HCT116 (cell line): ENCODE results near the gene CLIP4. TPM values are rescaled to one million over a fixed set of nuclear protein-coding genes. Genes with fewer than 3 reads are reported as not detected.

ENCODE experiments used
- ATAC-seq: fragments of 200-7000 bp; cut with Tn5 transposase; 2 replicates; pipeline ENCODE4 v1.9.1; 2020; ENCODE audit warnings: mild to moderate bottlenecking, moderate library complexity
- BruUV-seq: library from RNA; stranded (reverse); fragments of 400-500 nt; replicated peaks from 2 replicates; lab custom pipeline; 2021; lab: Mats Ljungman, UMichigan
- CTCF ChIA-PET: fragments of 300-600 bp; sonication (Branson Sonifier 250); formaldehyde crosslinking; loops from one replicate; lab custom pipeline; 2021; ENCODE audit warnings: antibody characterized with exemption; lab: Charles Lee
- POLR2A ChIA-PET: fragments of 300-600, 350-600 bp; sonication (Branson Sonifier 250); formaldehyde crosslinking; loops from one replicate; lab custom pipeline; 2021; ENCODE audit warnings: antibody characterized with exemption; lab: Charles Lee
- RAD21 ChIA-PET, 2 experiments: fragments of 300-600 bp; sonication (Branson Sonifier 250); formaldehyde crosslinking; loops; one replicate each; lab custom pipeline; 2023; ENCODE audit warnings: low total read pairs in 2 of 2; ENCODE audit not compliant: uncharacterized antibody in 2 of 2, unreplicated experiment in 2 of 2, low non-redundant PET in 1 of 2; lab: Charles Lee
- DNase-seq: peaks from one replicate; pipeline ENCODE4 v3.0.0-alpha.2; 2010; ENCODE audit warnings: low read depth, low spot score
- H2AFZ ChIP-seq: fragments of 200-600 bp; shearing (Covaris generic), sonication (generic); 2 replicates; pipeline ENCODE4 v1.6.1; 2017; ENCODE audit warnings: low read depth, mixed run types, mixed read lengths, antibody characterized with exemption, low read length; ENCODE audit not compliant: poor library complexity, severe bottlenecking
- H3K27ac ChIP-seq: 2 replicates; pipeline ENCODE4 v1.5.1; 2012; ENCODE audit warnings: low read depth, low read length
- H3K27me3 ChIP-seq: fragments of 200-600 bp; sonication (generic); 2 replicates; pipeline ENCODE4 v1.6.1; 2016; ENCODE audit warnings: mixed run types, low read length, mixed read lengths; ENCODE audit not compliant: insufficient read depth
- H3K36me3 ChIP-seq, 2 experiments: fragments of 200-500 bp in 1 of 2; fragments of 200-600 bp in 1 of 2; sonication (Bioruptor generic) in 1 of 2; sonication (generic) in 1 of 2; 2 replicates each; pipeline versions ENCODE4 v1.5.1 to v1.6.1; 2014 to 2016; ENCODE audit warnings: low read length in 2 of 2, inconsistent platforms in 1 of 2, mixed read lengths in 1 of 2, mixed run types in 1 of 2; ENCODE audit not compliant: insufficient read depth in 2 of 2, control insufficient read depth in 1 of 2
- H3K4me1 ChIP-seq, 2 experiments: fragments of 200-600 bp in 1 of 2; sonication (generic) in 1 of 2; 2 replicates each; pipeline versions ENCODE4 v1.5.1 to v1.6.1; 2012 to 2017; ENCODE audit warnings: low read length in 2 of 2, inconsistent platforms in 1 of 2, mild to moderate bottlenecking in 1 of 2, mixed read lengths in 1 of 2, mixed run types in 1 of 2, moderate library complexity in 1 of 2; ENCODE audit not compliant: insufficient read depth in 2 of 2, control insufficient read depth in 1 of 2
- H3K4me2 ChIP-seq: fragments of 200-600 bp; sonication (generic); 2 replicates; pipeline ENCODE4 v1.6.1; 2017; ENCODE audit warnings: mixed run types, low read length, mixed read lengths
- H3K4me3 ChIP-seq, 2 experiments: fragments of 200-600 bp in 1 of 2; sonication (generic) in 1 of 2; replicated peaks in 1 of 2; 2 replicates each; pipeline ENCODE4 v1.5.1; 2011 to 2016; ENCODE audit warnings: low read length in 2 of 2, control low read depth in 1 of 2, low read depth in 1 of 2, mild to moderate bottlenecking in 1 of 2, mixed read lengths in 1 of 2, mixed run types in 1 of 2
- H3K79me2 ChIP-seq: fragments of 200-600 bp; sonication (generic); 2 replicates; pipeline ENCODE4 v1.6.1; 2017; ENCODE audit warnings: mild to moderate bottlenecking, mixed run types, low read length, moderate library complexity, mixed read lengths; ENCODE audit not compliant: insufficient read depth
- H3K9ac ChIP-seq: fragments of 200-600 bp; sonication (generic); 2 replicates; pipeline ENCODE4 v1.6.1; 2016; ENCODE audit warnings: low read length, mixed read lengths
- H3K9me2 ChIP-seq: fragments of 200-600 bp; sonication (generic), shearing (Covaris generic); 2 replicates; pipeline ENCODE4 v1.6.1; 2017; ENCODE audit warnings: mixed run types, mild to moderate bottlenecking, moderate library complexity; ENCODE audit not compliant: insufficient read depth
- H3K9me3 ChIP-seq, 2 experiments: fragments of 200-500 bp in 1 of 2; fragments of 200-600 bp in 1 of 2; sonication (Bioruptor generic) in 1 of 2; sonication (generic) in 1 of 2; 2 replicates each; pipeline ENCODE4 v1.6.1; 2014 to 2017; ENCODE audit warnings: low read length in 2 of 2, mixed read lengths in 2 of 2, inconsistent platforms in 1 of 2, low read depth in 1 of 2, mild to moderate bottlenecking in 1 of 2, mixed run types in 1 of 2, moderate library complexity in 1 of 2; ENCODE audit not compliant: control insufficient read depth in 1 of 2, insufficient read depth in 1 of 2
- H4K20me1 ChIP-seq: fragments of 200-600 bp; sonication (generic), shearing (Covaris generic); 2 replicates; pipeline ENCODE4 v1.6.1; 2017; ENCODE audit warnings: mixed run types, mild to moderate bottlenecking, moderate library complexity; ENCODE audit not compliant: insufficient read depth
- CTCF ChIP-seq, 3 experiments: fragments of 200-600 bp in 1 of 3; sonication (generic) in 1 of 3; IDR thresholded peaks in 2 of 3; conservative IDR thresholded peaks in 1 of 3; 2 replicates each; pipeline ENCODE4 v1.5.1; 2012 to 2017; ENCODE audit warnings: low read depth in 2 of 3, low read length in 2 of 3, antibody characterized with exemption in 1 of 3, borderline replicate concordance in 1 of 3, control low read depth in 1 of 3, mild to moderate bottlenecking in 1 of 3, mixed read lengths in 1 of 3, mixed run types in 1 of 3, moderate library complexity in 1 of 3; ENCODE audit not compliant: insufficient read depth in 1 of 3
- ELF1 ChIP-seq: IDR thresholded peaks from 2 replicates; pipeline ENCODE4 v1.6.1; 2012; ENCODE audit warnings: low read depth, borderline replicate concordance
- JUND ChIP-seq: IDR thresholded peaks from 2 replicates; pipeline ENCODE4 v1.6.1; 2012
- POLR2A ChIP-seq: IDR thresholded peaks from 2 replicates; pipeline ENCODE4 v1.7.0; 2011; ENCODE audit warnings: borderline replicate concordance; ENCODE audit not compliant: insufficient read depth, insufficient read length; ENCODE audit errors: extremely low read depth
- POLR2AphosphoS5 ChIP-seq: IDR thresholded peaks from 2 replicates; pipeline ENCODE4 v1.6.1; 2011; ENCODE audit warnings: mild to moderate bottlenecking, low read depth, low read length, moderate library complexity
- RAD21 ChIP-seq: IDR thresholded peaks from 2 replicates; pipeline ENCODE4 v1.6.1; 2012; ENCODE audit warnings: low read depth, mild to moderate bottlenecking
- SRF ChIP-seq: IDR thresholded peaks from 2 replicates; pipeline ENCODE4 v1.6.1; 2012; ENCODE audit warnings: low read depth
- TCF7L2 ChIP-seq: IDR thresholded peaks from 2 replicates; pipeline ENCODE4 v1.7.0; 2011; ENCODE audit warnings: borderline replicate concordance, inconsistent platforms; ENCODE audit not compliant: insufficient read depth, insufficient read length; ENCODE audit errors: extremely low read depth
- YY1 ChIP-seq: IDR thresholded peaks from 2 replicates; pipeline ENCODE4 v1.6.1; 2011; ENCODE audit warnings: low read length, low read depth, moderate library complexity, mild to moderate bottlenecking; ENCODE audit not compliant: insufficient replicate concordance; ENCODE audit errors: extremely low read depth
- ZNF274 ChIP-seq: fragments of 200-500 bp; sonication (Bioruptor generic); IDR thresholded peaks from 2 replicates; pipeline ENCODE4 v1.6.1; 2014; ENCODE audit warnings: mild to moderate bottlenecking, low read depth, low read length, inconsistent platforms
- intact Hi-C: fragments of 100-400 bp; cut with micrococcal nuclease; formaldehyde crosslinking; loops from 2 replicates; pipeline ENCODE4 v1.10.0; 2022
- total RNA-seq: library from RNA; stranded (reverse); gene quantifications from one replicate; pipeline ENCODE4 v1.2.1, GENCODE V29; 2021; ENCODE audit not compliant: unreplicated experiment
- TF ChIP-seq, protein P1 (sequence below): IDR thresholded peaks from 2 replicates; pipeline ENCODE4 v1.6.1; 2011; ENCODE audit warnings: mild to moderate bottlenecking, low read length, moderate library complexity; ENCODE audit not compliant: insufficient replicate concordance; ENCODE audit errors: extremely low read depth
- TF ChIP-seq, protein P2 (sequence below): IDR thresholded peaks from 2 replicates; pipeline ENCODE4 v1.6.1; 2012; ENCODE audit warnings: low read depth

CLIP4 gene
- total RNA-seq, 1 experiment from 2014 or later = 27.8 TPM

DNA sequence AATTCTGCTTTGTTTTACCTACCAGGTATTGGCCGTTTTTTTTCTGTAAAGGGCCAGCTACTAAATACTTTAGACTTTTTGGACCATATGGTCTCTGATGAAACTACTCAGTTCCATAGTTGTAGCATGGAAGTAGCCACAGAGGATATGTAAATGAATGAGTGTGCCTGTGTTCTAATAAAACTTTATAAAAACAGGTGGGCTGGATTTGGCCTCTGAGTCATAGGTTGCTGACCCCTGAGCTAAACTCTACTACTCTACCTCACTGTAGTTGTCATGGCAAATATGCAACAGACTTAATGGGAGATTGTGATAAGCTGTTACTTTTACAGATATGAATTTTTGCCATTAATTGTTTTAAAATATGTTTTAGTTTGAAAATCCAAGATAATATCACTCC is 19.7 kb downstream of the CLIP4 start:
- no peak overlapping the region for H3K9ac ChIP-seq
- TF ChIP-seq, protein P1, sequence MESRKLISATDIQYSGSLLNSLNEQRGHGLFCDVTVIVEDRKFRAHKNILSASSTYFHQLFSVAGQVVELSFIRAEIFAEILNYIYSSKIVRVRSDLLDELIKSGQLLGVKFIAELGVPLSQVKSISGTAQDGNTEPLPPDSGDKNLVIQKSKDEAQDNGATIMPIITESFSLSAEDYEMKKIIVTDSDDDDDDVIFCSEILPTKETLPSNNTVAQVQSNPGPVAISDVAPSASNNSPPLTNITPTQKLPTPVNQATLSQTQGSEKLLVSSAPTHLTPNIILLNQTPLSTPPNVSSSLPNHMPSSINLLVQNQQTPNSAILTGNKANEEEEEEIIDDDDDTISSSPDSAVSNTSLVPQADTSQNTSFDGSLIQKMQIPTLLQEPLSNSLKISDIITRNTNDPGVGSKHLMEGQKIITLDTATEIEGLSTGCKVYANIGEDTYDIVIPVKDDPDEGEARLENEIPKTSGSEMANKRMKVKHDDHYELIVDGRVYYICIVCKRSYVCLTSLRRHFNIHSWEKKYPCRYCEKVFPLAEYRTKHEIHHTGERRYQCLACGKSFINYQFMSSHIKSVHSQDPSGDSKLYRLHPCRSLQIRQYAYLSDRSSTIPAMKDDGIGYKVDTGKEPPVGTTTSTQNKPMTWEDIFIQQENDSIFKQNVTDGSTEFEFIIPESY = no peak
- TF ChIP-seq JUND = no peak
- TF ChIP-seq POLR2AphosphoS5 = no peak
- TF ChIP-seq ELF1 = no peak
- TF ChIP-seq SRF = no peak
- no peak for TF ChIP-seq ZNF274
- intact Hi-C loops = no loop called here
- POLR2A ChIA-PET = interaction anchor here (0.7 kb wide), 1 partner anchor 21 kb away, joined by 3 read pairs; no protein-coding TSS in a partner anchor
- no peaks in the 10 kb centered on the region for H4K20me1 ChIP-seq
- no TSS peak for BruUV-seq
- CTCF ChIA-PET = no interaction called here
- no peaks in the 10 kb centered on the region for H3K36me3 ChIP-seq
- no peak overlapping the region for H2AFZ ChIP-seq
- H3K27me3 ChIP-seq = no peaks in the 10 kb centered on the region
- H3K27ac ChIP-seq = no peak overlapping the region
- H3K79me2 ChIP-seq = peaks cover 4% of the 10 kb centered on the region; the same call in 1 of the 2 replicates
- no peak for ATAC-seq
- DNase-seq = no peak
- no peak overlapping the region for H3K4me2 ChIP-seq
- H3K4me3 ChIP-seq = no peak overlapping the region
- H3K9me3 ChIP-seq = no peaks in the 10 kb centered on the region
- H3K4me1 ChIP-seq = peaks cover 10% of the 10 kb centered on the region in 2 experiments
- RAD21 ChIA-PET = no interaction called here
- no peaks in the 10 kb centered on the region for H3K9me2 ChIP-seq

DNA sequence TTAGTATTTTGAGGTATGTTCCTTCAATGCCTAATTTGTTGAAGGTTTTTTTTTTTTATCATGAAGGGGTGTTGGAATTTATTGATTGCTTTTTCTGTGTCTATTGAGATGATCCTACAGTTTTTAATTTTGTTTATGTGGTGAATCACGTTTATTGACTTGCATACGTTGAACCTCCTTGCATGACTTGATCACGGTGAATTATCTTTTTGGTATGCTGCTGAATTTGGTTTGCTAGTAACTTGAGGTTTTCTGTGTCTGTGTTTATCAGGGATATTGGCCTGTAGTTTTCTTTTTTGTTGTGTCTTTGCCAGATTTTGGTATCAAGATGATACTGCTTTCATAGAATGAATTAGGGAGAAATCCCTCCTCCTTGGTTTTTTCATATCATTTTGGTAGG is 23.9 kb downstream of the CLIP4 start:
- no peak overlapping the region for H3K27ac ChIP-seq
- peaks cover 7% of the 10 kb centered on the region for H3K79me2 ChIP-seq
- no peak overlapping the region for H3K9ac ChIP-seq
- H2AFZ ChIP-seq = no peak overlapping the region
- intact Hi-C loops = no loop called here
- no peaks in the 10 kb centered on the region for H3K27me3 ChIP-seq
- POLR2A ChIA-PET = no interaction called here
- DNase-seq (no peak), ATAC-seq (no peak)
- H3K4me1 ChIP-seq = no peaks in the 10 kb centered on the region
- CTCF ChIA-PET = no interaction called here
- H3K9me2 ChIP-seq = no peaks in the 10 kb centered on the region
- H3K9me3 ChIP-seq = no peaks in the 10 kb centered on the region
- no peaks in the 10 kb centered on the region for H3K36me3 ChIP-seq
- no TSS peak for BruUV-seq
- no peak overlapping the region for H3K4me3 ChIP-seq
- RAD21 ChIA-PET = no interaction called here
- no peaks in the 10 kb centered on the region for H4K20me1 ChIP-seq
- H3K4me2 ChIP-seq = no peak overlapping the region
- TF ChIP-seq POLR2A (no peak), CTCF (IDR thresholded peaks at IDR 0.05 in 2 of 3, conservative IDR thresholded peaks at IDR 0.05 in 1 of 3; ENCODE audit: borderline replicate concordance in 1 of 3, insufficient read depth in 1 of 3, low read depth in 2 of 3, low read length in 2 of 3) (no peak), YY1 (no peak), RAD21 (no peak), TCF7L2 (no peak)
- TF ChIP-seq, protein P2, sequence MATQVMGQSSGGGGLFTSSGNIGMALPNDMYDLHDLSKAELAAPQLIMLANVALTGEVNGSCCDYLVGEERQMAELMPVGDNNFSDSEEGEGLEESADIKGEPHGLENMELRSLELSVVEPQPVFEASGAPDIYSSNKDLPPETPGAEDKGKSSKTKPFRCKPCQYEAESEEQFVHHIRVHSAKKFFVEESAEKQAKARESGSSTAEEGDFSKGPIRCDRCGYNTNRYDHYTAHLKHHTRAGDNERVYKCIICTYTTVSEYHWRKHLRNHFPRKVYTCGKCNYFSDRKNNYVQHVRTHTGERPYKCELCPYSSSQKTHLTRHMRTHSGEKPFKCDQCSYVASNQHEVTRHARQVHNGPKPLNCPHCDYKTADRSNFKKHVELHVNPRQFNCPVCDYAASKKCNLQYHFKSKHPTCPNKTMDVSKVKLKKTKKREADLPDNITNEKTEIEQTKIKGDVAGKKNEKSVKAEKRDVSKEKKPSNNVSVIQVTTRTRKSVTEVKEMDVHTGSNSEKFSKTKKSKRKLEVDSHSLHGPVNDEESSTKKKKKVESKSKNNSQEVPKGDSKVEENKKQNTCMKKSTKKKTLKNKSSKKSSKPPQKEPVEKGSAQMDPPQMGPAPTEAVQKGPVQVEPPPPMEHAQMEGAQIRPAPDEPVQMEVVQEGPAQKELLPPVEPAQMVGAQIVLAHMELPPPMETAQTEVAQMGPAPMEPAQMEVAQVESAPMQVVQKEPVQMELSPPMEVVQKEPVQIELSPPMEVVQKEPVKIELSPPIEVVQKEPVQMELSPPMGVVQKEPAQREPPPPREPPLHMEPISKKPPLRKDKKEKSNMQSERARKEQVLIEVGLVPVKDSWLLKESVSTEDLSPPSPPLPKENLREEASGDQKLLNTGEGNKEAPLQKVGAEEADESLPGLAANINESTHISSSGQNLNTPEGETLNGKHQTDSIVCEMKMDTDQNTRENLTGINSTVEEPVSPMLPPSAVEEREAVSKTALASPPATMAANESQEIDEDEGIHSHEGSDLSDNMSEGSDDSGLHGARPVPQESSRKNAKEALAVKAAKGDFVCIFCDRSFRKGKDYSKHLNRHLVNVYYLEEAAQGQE = no peak
